GM12872 (cell line): Measurements from ENCODE around the gene TRAF3IP1.

Experiments used
- CTCF ChIP-seq: IDR thresholded peaks from 3 replicates; pipeline ENCODE4 v1.5.1; 2011; ENCODE audit warnings: low read depth, mild to moderate bottlenecking, low read length, moderate library complexity; ENCODE audit not compliant: insufficient read depth

The TRAF3IP1 gene

GRCh38 chr2:238424313-238424700 is 104.0 kb downstream of the TRAF3IP1 start:
- TF ChIP-seq CTCF: no peak

GRCh38 chr2:238425505-238425978 is 105.2 kb downstream of the TRAF3IP1 start:
- no peak for TF ChIP-seq CTCF

- TF ChIP-seq CTCF: no peak
These were observed 105.8 kb downstream of the TRAF3IP1 start for GRCh38 chr2:238425979-238426567.

- TF ChIP-seq CTCF: no peak
These were observed 106.5 kb downstream of the TRAF3IP1 start, which contains the start of gene ASB1 for GRCh38 chr2:238426568-238427434. ASB1 (plus strand) TSS chr2:238426927; CDS start chr2:238427071, 144 bp downstream.

GRCh38 chr2:238427435-238428162 is 107.3 kb downstream of the TRAF3IP1 start:
- no peak for TF ChIP-seq CTCF

- TF ChIP-seq CTCF: no peak
These were observed 108.5 kb downstream of the TRAF3IP1 start for GRCh38 chr2:238428866-238429265.

GRCh38 chr2:238430781-238431180 is 110.5 kb downstream of the TRAF3IP1 start:
- TF ChIP-seq CTCF: no peak
